Stimulated activated naive CD8-positive, alpha-beta T cell treated with anti-CD3 and anti-CD28 coated beads, Interleukin-15, Interleukin-2, amounts not matched to agents 100 U/mL and 50 U/mL, for 24 hours (primary cell): ENCODE data around the gene UGT1A9.

Source experiments
- ATAC-seq: fragments of 150-1000 bp; cut with Tn5 transposase; one replicate; pipeline ENCODE4 v1.10.0; 2021
- DNase-seq: peaks from one replicate; pipeline ENCODE4 v3.0.0; 2021

Gene UGT1A9

GRCh38 chr2:233758849-233759248, 87.2 kb downstream of the UGT1A9 start:
- no peak for DNase-seq
- no peak for ATAC-seq

GRCh38 chr2:233760043-233760442, 88.3 kb downstream of the UGT1A9 start, which contains the start of gene UGT1A1:
Gene UGT1A1 (plus strand): TSS chr2:233760270. CDS start chr2:233760288, 18 bp downstream.
- ATAC-seq (no peak), DNase-seq (no peak)

GRCh38 chr2:233761040-233761769, 89.5 kb downstream of the UGT1A9 start:
- DNase-seq = no peak
- no peak for ATAC-seq

- ATAC-seq (no peak), DNase-seq (no peak)
Measured at GRCh38 chr2:233764264-233764663, 92.6 kb downstream of the UGT1A9 start.

GRCh38 chr2:233764761-233765160, 93.1 kb downstream of the UGT1A9 start:
- DNase-seq = no peak
- ATAC-seq = no peak

GRCh38 chr2:233766416-233766815, 94.7 kb downstream of the UGT1A9 start:
- ATAC-seq (no peak), DNase-seq (no peak)

GRCh38 chr2:233768076-233768475, 96.4 kb downstream of the UGT1A9 start:
- no peak for DNase-seq
- no peak for ATAC-seq

GRCh38 chr2:233769260-233769659, 97.6 kb downstream of the UGT1A9 start:
- no peak for ATAC-seq
- DNase-seq = no peak

- no peak for DNase-seq
- no peak for ATAC-seq
Measured at GRCh38 chr2:233772153-233772552, 100.5 kb downstream of the UGT1A9 start.

- ATAC-seq (no peak), DNase-seq (no peak)
Measured at GRCh38 chr2:233772583-233772982, 100.9 kb downstream of the UGT1A9 start.

- DNase-seq (no peak), ATAC-seq (no peak)
Measured at GRCh38 chr2:233773854-233774253, 102.2 kb downstream of the UGT1A9 start.

GRCh38 chr2:233775414-233775813, 103.7 kb downstream of the UGT1A9 start:
- ATAC-seq (no peak), DNase-seq (no peak)

- DNase-seq (no peak), ATAC-seq (no peak)
Measured at GRCh38 chr2:233778030-233778429, 106.3 kb downstream of the UGT1A9 start, which contains the start of gene MROH2A. Gene MROH2A (plus strand): TSS chr2:233778330. CDS start chr2:233779359, 1,029 bp downstream.

GRCh38 chr2:233779722-233780121, 108.0 kb downstream of the UGT1A9 start:
- DNase-seq (no peak), ATAC-seq (no peak)

GRCh38 chr2:233780771-233781170, 109.1 kb downstream of the UGT1A9 start:
- no peak for DNase-seq
- no peak for ATAC-seq

GRCh38 chr2:233789554-233789953, 117.9 kb downstream of the UGT1A9 start:
- DNase-seq (no peak), ATAC-seq (peak; percentile 32)

- DNase-seq (no peak), ATAC-seq (no peak)
Measured at GRCh38 chr2:233791151-233791882, 119.6 kb downstream of the UGT1A9 start.

GRCh38 chr2:233791883-233792329, 120.2 kb downstream of the UGT1A9 start:
- DNase-seq (no peak), ATAC-seq (no peak)

- DNase-seq (no peak), ATAC-seq (no peak)
Measured at GRCh38 chr2:233792720-233793119, 121.0 kb downstream of the UGT1A9 start.

GRCh38 chr2:233793465-233794127, 121.9 kb downstream of the UGT1A9 start:
- no peak for ATAC-seq
- DNase-seq = no peak

GRCh38 chr2:233794128-233794658, 122.5 kb downstream of the UGT1A9 start:
- ATAC-seq (no peak), DNase-seq (no peak)

GRCh38 chr2:233795735-233796171, 124.1 kb downstream of the UGT1A9 start:
- ATAC-seq (no peak), DNase-seq (no peak)

- ATAC-seq (no peak), DNase-seq (no peak)
Measured at GRCh38 chr2:233796254-233796653, 124.6 kb downstream of the UGT1A9 start.
